Transverse colon (tissue), 4 donors: ENCODE results near the gene ANKRD40CL. TPM values are rescaled to one million over a fixed set of nuclear protein-coding genes. Genes with fewer than 3 reads are reported as not detected.
A peak's percentile ranks its signal among the peaks of the same experiment; 100 is the strongest.

Experiments used
- DNase-seq: peaks from one replicate; pipeline ENCODE4 v3.0.0-alpha.2; 2019
- H3K27ac ChIP-seq, 4 donors: fragments of 200-600 bp; sonication (generic); 2 replicates each; pipeline ENCODE4 v1.5.1; 2016 to 2018; ENCODE audit warnings: inconsistent platforms in 4 of 4
- H3K27me3 ChIP-seq: fragments of 200-600 bp; sonication (generic); 2 replicates; pipeline ENCODE4 v1.5.1; 2017; ENCODE audit warnings: inconsistent platforms
- H3K36me3 ChIP-seq, 4 donors: fragments of 200-600 bp; sonication (generic); 2 replicates each; pipeline ENCODE4 v1.5.1; 2017 to 2019; ENCODE audit warnings: inconsistent platforms in 4 of 4
- H3K4me1 ChIP-seq, 4 donors: fragments of 200-600 bp; sonication (generic); 2 replicates each; pipeline ENCODE4 v1.5.1; 2017 to 2020; ENCODE audit warnings: inconsistent platforms in 4 of 4
- H3K4me3 ChIP-seq, 4 donors: fragments of 200-600 bp; sonication (generic); 1 replicate in 1 of 4; 2 replicates in 3 of 4; pipeline versions ENCODE4 v1.5.1 to v1.6.1; 2017 to 2019; ENCODE audit warnings: inconsistent platforms in 4 of 4
- H3K9me3 ChIP-seq, 2 donors: fragments of 200-600 bp; sonication (generic); 2 replicates each; pipeline ENCODE4 v1.5.1; 2017 to 2019; ENCODE audit warnings: inconsistent platforms in 2 of 2
- CTCF ChIP-seq, 5 experiments: fragments of 200-600 bp in 3 of 5; fragments of 450-650 bp in 2 of 5; sonication (generic) in 3 of 5; IDR thresholded peaks; 1 replicate in 2 of 5; 2 replicates in 3 of 5; pipeline ENCODE4 v1.5.1; 2016 to 2017; ENCODE audit warnings: antibody characterized with exemption in 5 of 5, inconsistent platforms in 3 of 5, mild to moderate bottlenecking in 2 of 5, moderate library complexity in 1 of 5
- EP300 ChIP-seq: sonication (generic); formaldehyde crosslinking; IDR thresholded peaks from one replicate; pipeline ENCODE4 v1.6.1; 2017; ENCODE audit warnings: antibody characterized with exemption, low read depth
- POLR2A ChIP-seq: fragments of 450-650 bp; IDR thresholded peaks from one replicate; pipeline ENCODE4 v1.6.1; 2016; ENCODE audit warnings: antibody characterized with exemption, mild to moderate bottlenecking, moderate library complexity
- POLR2AphosphoS5 ChIP-seq, 3 donors: sonication (generic); formaldehyde crosslinking; IDR thresholded peaks; one replicate each; pipeline ENCODE4 v1.6.1; 2016; ENCODE audit warnings: antibody characterized with exemption in 3 of 3
- WGBS, 2 donors: methylation state at CpG; one replicate each; pipeline ENCODE4 v1.1.5; 2018; ENCODE audit warnings: low coverage in 1 of 2; 5-methylcytosine and 5-hydroxymethylcytosine counted together
- in situ Hi-C, 4 donors: fragments of 200-750 bp; cut with MboI; loops; one replicate each; pipeline versions ENCODE4 v1.15.0 to v1.15.1; 2017; ENCODE audit warnings: low sequenced_read_pairs in 3 of 4, low pct_ligation_motif_present in 1 of 4, low pct_unique_long_range_greater_than_20kb in 1 of 4
- intact Hi-C: fragments of 100-400 bp; cut with DNase I; formaldehyde crosslinking; loops from one replicate; pipeline ENCODE4 v1.15.1; 2023; ENCODE audit warnings: low total_unique reads
- total RNA-seq, 4 donors: library from RNA; depleted of rRNA; stranded (reverse); fragments of >200 nt; gene quantifications; one replicate each; pipeline ENCODE4 v1.1.0, GENCODE V29; 2016

Gene ANKRD40CL
- total RNA-seq, 4 donors from 2014 or later: 40.8 to 86.0 (median 74.9) TPM

GRCh38 chr17:50783193-50783660, 15.9 kb upstream of the ANKRD40CL start:
- in situ Hi-C loops (loop anchor here in 3 of 4 donors (5.0 to 10.0 kb wide), 3 partner anchors 59 to 172 kb away; no protein-coding TSS in a partner anchor), intact Hi-C loops (loop anchor here (5.0 kb wide), 2 partner anchors 59 to 164 kb away; no protein-coding TSS in a partner anchor)
- Histone ChIP-seq H3K27ac (no peak overlapping the region), H3K4me1 (peaks cover 0 to 8% (median 3%) of the 10 kb centered on the region in 4 donors), H3K4me3 (no peak overlapping the region), H3K27me3 (no peaks in the 10 kb centered on the region), H3K36me3 (no peaks in the 10 kb centered on the region), H3K9me3 (no peaks in the 10 kb centered on the region)
- TF ChIP-seq EP300: no peak
- TF ChIP-seq CTCF (IDR thresholded peaks at IDR 0.05): peak; percentile 99 to 100 (median 100)
- DNase-seq: peak; percentile 91
- 19 to 36% methylated on average over 3 to 7 of the region's 7 CpGs for WGBS, 2 donors

GRCh38 chr17:50781167-50781566, 13.8 kb upstream of the ANKRD40CL start:
- intact Hi-C loops (loop anchor here (5.0 kb wide), 2 partner anchors 61 to 166 kb away; no protein-coding TSS in a partner anchor), in situ Hi-C loops (loop anchor here in 3 of 4 donors (5.0 to 10.0 kb wide), 3 partner anchors 61 to 174 kb away; no protein-coding TSS in a partner anchor)
- Histone ChIP-seq H3K4me1 (peaks cover 0 to 8% (median 3%) of the 10 kb centered on the region in 4 donors), H3K27ac (no peak overlapping the region), H3K36me3 (no peaks in the 10 kb centered on the region), H3K4me3 (peak overlapping the region in 1 of 4 donors; percentile 25), H3K9me3 (no peaks in the 10 kb centered on the region), H3K27me3 (no peaks in the 10 kb centered on the region)
- no peak for DNase-seq
- WGBS, 2 donors: 62 to 72% methylated on average over 3 to 38 of the region's 38 CpGs
- TF ChIP-seq POLR2A: no peak
- no peak for TF ChIP-seq POLR2AphosphoS5 (IDR thresholded peaks at IDR 0.05)
- no peak for TF ChIP-seq CTCF (IDR thresholded peaks at IDR 0.05)
- TF ChIP-seq EP300: no peak

- Histone ChIP-seq H3K36me3 (no peaks in the 10 kb centered on the region), H3K27ac (no peak overlapping the region), H3K27me3 (no peaks in the 10 kb centered on the region), H3K4me1 (peaks cover 0 to 5% (median 0%) of the 10 kb centered on the region in 4 donors), H3K4me3 (no peak overlapping the region), H3K9me3 (no peaks in the 10 kb centered on the region)
- no peak for DNase-seq
- 95 to 100% methylated on average over 1 to 9 of the region's 9 CpGs for WGBS, 2 donors
- TF ChIP-seq EP300 (no peak), POLR2AphosphoS5 (IDR thresholded peaks at IDR 0.05) (no peak), POLR2A (no peak), CTCF (IDR thresholded peaks at IDR 0.05) (no peak)
- in situ Hi-C loops (loop anchor here in 3 of 4 donors (5.0 to 10.0 kb wide), 3 partner anchors 62 to 175 kb away; no protein-coding TSS in a partner anchor), intact Hi-C loops (loop anchor here (5.0 kb wide), 2 partner anchors 62 to 167 kb away; no protein-coding TSS in a partner anchor)
Observed at GRCh38 chr17:50779747-50780353, 12.5 kb upstream of the ANKRD40CL start.

- TF ChIP-seq POLR2A (no peak), CTCF (IDR thresholded peaks at IDR 0.05) (no peak), POLR2AphosphoS5 (IDR thresholded peaks at IDR 0.05) (no peak), EP300 (no peak)
- intact Hi-C loops (no loop called here), in situ Hi-C loops (no loop called here)
- no peak overlapping the region for H3K27ac ChIP-seq
- no peak for DNase-seq
- H3K4me1 ChIP-seq: peaks cover 0 to 5% (median 0%) of the 10 kb centered on the region in 4 donors
- no peaks in the 10 kb centered on the region for H3K9me3 ChIP-seq
- H3K36me3 ChIP-seq: no peaks in the 10 kb centered on the region
- no peaks in the 10 kb centered on the region for H3K27me3 ChIP-seq
- H3K4me3 ChIP-seq: no peak overlapping the region
- WGBS, 2 donors: 84% methylated on average over 4 of the region's 4 CpGs; no CpG with 5 or more reads in 1 of the 2 donors
Observed at GRCh38 chr17:50778988-50779387, 11.7 kb upstream of the ANKRD40CL start.
